ENCODE data around the gene CDC42BPA.

GRCh38 chr1:226971765-226972164, 346.5 kb downstream of the CDC42BPA start:
- no peak for TF ChIP-seq CHD2 (IDR thresholded peaks at IDR 0.05; ENCODE audit: low read length, partially characterized antibody)
- no peak for TF ChIP-seq CTCF (IDR thresholded peaks at IDR 0.05)
- TF ChIP-seq MAZ (IDR thresholded peaks at IDR 0.05; ENCODE audit: borderline replicate concordance, low read depth, low read length): no peak
- TF ChIP-seq, protein P1, sequence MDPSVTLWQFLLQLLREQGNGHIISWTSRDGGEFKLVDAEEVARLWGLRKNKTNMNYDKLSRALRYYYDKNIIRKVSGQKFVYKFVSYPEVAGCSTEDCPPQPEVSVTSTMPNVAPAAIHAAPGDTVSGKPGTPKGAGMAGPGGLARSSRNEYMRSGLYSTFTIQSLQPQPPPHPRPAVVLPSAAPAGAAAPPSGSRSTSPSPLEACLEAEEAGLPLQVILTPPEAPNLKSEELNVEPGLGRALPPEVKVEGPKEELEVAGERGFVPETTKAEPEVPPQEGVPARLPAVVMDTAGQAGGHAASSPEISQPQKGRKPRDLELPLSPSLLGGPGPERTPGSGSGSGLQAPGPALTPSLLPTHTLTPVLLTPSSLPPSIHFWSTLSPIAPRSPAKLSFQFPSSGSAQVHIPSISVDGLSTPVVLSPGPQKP (IDR thresholded peaks at IDR 0.05; ENCODE audit: low read depth, low read length): no peak
- no peak for TF ChIP-seq ESRRA (IDR thresholded peaks at IDR 0.05; ENCODE audit: borderline replicate concordance, low read length)
- no peak for TF ChIP-seq RAD21 (conservative IDR thresholded peaks at IDR 0.05 in 1 of 2, IDR thresholded peaks at IDR 0.05 in 1 of 2)
- no peak for TF ChIP-seq RFX5 (IDR thresholded peaks at IDR 0.05)
